Stimulated activated CD4-positive, alpha-beta T cell treated with anti-CD3 and anti-CD28 coated beads, Interleukin-2, amount 100 ng/mL, for 4 hours (primary cell): Measurements from ENCODE around the gene ENTHD1.

Source experiments
- DNase-seq: peaks from one replicate; pipeline ENCODE4 v3.0.0-alpha.2; 2020; ENCODE audit warnings: low read depth

ENTHD1 gene

DNA sequence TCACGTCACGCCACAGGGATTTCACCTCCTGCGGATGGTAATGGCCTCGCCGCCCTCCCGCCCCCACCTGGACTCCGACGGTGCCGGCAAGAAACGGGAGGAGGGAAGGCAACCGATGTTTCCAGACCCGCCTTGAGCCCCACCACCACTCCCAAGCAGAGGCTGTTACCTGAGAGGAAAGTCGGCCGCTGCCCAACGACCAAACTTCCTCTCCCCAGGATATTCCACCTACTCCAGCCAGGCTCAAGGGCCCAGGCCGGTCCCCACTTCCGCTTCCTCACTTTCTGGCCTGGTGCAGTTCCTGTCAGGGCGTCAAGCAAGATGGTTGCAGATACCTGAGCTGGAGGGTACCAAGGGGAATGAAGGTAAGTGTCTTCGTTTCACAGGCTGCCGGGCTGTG is at the start of gene ENTHD1:
Gene ENTHD1, minus strand, starts transcription at position 235 of the 400 bp plus-strand sequence. CDS start 6,012 bp downstream, outside the sequence.
- DNase-seq, result no peak

- DNase-seq, result no peak
These were observed 49.8 kb upstream of the ENTHD1 start for GRCh38 chr22:39943337-39943736.

- no peak for DNase-seq
These were observed 49.1 kb upstream of the ENTHD1 start for GRCh38 chr22:39942439-39943230.

- DNase-seq, result no peak
These were observed 48.0 kb upstream of the ENTHD1 start for GRCh38 chr22:39941601-39942000.

- DNase-seq, result no peak
These were observed 47.3 kb upstream of the ENTHD1 start for GRCh38 chr22:39940757-39941305.

DNA sequence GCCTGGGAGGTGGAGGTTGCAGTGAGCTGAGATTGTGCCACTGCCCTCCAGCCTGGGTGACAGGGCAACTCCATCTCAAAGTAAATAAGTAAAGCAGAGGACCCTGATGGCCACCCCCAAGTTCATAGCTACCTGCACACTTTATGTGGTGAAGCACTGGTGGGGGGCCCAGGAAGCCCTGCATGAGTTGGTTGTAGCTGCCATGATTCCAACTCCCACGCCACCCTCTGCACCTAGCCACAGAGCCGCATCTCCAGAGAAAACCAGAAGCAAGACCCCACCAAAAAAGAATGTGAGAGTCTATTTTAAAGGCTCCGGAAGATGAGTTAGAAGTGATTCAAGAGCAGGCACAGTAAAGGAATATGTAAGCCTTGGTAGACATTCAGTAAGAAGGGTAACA is 46.3 kb upstream of the ENTHD1 start:
- no peak for DNase-seq

DNA sequence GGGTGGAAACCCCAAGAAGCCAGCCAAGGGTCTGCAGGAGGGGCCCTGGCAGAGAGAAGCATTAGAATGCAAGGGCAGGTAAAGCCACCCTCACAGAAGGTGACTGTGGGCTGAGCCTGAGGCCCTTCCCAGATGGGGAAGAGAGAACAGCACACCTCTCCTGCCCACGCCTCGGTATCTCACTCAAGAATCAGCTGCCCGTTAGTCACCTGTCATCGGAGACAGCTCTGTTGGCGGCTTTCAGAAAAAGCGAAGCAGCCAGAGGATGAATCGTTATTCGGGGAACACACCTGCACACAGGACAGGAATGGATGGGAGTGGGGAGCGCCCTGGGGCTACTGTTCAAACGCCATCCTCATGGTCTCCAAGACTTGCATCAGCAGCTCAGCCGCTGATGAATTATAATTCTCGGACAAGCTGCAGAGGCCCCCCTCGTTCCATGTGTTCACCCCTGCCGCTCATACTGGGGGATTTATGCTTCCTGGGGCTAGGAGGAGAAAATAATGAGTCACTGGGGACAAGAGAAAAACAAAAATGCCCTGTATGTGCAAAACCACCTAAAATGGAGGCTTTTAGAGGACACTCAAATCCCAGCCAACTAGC is 45.0 kb upstream of the ENTHD1 start:
- DNase-seq, result peak; percentile 68

- DNase-seq, result no peak
These were observed 44.3 kb upstream of the ENTHD1 start for GRCh38 chr22:39937906-39938305.

DNA sequence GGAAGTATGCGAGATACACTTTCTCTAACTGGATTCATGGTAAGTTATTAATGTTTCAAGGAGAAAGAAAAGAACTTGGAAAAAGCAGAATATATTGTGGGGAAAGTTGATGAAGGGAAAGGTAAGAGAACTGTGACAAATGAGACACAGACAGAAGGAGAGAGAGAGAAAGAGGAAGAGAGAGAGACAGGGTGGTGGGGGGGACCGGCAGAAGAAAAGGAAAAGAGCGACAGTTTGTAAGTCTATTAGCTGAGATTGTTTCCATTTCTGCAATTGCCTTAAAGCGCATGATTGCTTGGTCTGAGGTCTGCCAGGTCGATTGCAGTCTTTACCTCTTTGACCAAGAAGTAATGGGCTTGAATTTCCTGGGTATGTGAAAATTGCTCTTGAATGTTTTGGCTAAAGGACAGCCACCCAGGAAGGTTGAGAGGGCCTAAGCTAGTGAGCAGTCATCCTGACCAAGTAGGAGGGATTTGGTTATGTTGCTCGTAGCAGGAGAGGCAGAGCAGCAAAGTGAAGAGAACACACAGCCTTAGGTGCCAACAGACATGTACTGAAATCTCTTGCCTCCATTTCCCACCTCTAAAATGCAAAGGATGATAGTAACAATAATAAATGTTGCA is 43.1 kb upstream of the ENTHD1 start:
- no peak for DNase-seq

- DNase-seq, result no peak
These were observed 42.1 kb upstream of the ENTHD1 start for GRCh38 chr22:39935612-39936011.

GRCh38 chr22:39935116-39935515 is 41.6 kb upstream of the ENTHD1 start:
- DNase-seq, result no peak

GRCh38 chr22:39933741-39934140 is 40.2 kb upstream of the ENTHD1 start:
- DNase-seq, result no peak

DNA sequence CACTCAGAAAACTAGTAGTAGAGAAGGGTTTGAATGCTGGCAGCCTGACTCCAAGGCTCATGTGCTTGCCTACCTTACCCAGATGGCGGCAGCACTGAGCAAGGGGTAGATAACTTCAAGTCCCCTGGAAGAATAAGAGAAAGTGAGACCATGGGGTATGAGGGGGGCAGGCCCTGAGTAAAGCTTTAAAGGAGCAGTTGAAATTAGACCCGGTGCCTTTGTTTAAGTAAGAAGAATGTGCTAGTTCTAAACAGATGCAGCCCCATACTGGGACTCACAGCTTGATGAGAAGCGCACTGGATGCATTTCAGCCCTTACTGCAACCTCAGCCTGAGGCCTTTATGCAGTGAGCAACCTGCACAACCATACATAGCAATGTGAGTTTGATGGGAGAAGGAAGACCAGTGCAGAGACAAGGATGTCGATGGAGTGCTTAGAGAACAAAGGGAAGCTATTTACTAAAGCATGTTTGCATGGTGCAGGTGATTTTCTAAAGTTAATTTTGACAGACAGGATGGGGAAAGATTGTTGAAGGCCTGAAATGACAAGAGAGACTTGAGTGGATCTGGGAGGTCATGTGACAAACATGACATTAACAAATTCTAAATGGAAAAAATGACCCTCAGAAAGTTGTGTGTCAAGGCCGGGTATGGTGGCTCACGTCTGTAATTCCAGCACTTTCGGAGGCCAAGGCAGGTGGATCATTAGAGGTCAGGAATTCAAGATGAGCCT is 39.5 kb upstream of the ENTHD1 start:
- DNase-seq, result no peak

DNA sequence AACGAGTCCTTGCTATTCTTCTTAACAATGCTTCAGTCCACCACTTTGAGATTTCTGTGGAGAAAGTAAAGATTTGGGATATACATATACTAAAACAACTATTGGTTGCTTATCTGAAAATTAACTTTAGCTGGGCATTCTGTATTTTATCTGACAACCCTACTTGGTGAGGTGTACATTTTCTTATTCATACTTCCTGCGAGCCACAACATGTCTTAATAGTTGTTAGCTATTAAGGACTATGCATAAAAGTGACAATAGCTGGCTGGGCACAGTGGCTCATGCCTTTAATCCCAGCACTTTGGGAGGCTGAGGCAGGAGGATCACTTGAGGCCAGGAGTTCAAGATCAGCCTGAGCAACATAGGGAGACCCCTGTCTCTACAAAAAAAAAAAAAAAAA is 38.6 kb upstream of the ENTHD1 start:
- no peak for DNase-seq

DNA sequence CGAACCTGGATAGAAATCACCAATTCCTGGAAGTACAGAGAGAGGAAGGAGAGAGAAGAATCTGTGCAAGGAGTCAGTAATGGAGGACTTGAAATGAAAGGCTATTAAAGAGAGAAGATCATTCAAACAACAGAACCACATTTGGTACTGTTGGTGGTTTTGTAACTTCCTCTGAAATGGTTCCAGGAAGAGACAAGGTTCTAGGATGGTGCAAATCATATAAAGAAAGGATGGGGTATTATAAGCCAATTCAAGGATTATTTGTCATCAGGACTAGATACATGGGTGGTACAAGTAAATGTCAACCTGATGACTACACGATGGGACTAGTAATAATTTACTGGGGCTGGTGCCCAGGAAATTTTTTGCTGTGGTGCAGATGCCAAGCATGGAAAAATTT is 37.7 kb upstream of the ENTHD1 start:
- no peak for DNase-seq

- DNase-seq, result no peak
These were observed 35.3 kb upstream of the ENTHD1 start for GRCh38 chr22:39928536-39929520.

- no peak for DNase-seq
These were observed 34.0 kb upstream of the ENTHD1 start for GRCh38 chr22:39927544-39927943.

- no peak for DNase-seq
These were observed 33.2 kb upstream of the ENTHD1 start for GRCh38 chr22:39926753-39927152.

DNA sequence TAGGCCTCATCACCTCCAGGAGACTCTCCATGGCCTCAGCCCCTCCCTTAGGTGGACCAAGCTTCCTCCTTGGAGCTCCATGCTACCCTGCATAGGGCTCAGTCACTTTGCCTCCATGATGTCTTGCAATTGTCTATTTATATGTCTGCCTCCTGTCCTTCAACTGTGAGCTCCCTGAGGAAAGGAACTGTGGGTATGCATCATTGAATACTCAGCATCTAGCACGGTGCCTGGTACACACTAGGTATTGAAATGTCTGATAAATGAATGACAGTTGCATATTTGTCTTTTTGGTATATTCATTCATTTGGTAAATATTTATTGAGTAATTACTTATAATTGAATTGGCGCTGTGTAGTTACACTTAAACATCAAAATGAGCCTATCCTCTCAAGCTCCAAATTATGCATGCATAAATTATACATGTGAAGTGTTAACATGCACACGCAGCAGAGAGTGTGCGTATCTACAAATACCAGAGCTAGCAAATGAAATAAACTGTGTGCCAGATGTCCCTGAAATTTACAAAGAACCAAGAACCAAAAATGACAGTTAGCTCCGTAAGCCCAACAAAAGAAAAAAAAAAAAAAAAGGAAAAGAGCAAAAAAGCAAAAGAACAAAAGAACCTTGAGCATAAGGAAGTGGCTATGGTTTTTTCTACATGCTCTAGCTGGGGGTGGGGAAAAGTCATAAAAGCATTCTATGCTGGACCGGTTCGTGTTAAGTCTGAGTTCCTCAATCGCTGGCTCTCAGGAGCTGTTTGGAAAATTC is 32.5 kb upstream of the ENTHD1 start:
- no peak for DNase-seq

GRCh38 chr22:39925273-39925672 is 31.7 kb upstream of the ENTHD1 start:
- DNase-seq, result no peak
